ENCODE results near the gene CYTH4. TPM values are rescaled to one million over a fixed set of nuclear protein-coding genes. Genes with fewer than 3 reads are reported as not detected.
A peak's percentile ranks its signal among the peaks of the same experiment; 100 is the strongest.

The CYTH4 gene
- total and polyA plus RNA-seq, 2 donors (not counting 3 experiments of a cell fraction or from before 2014, with no cell fraction given), result 0.06 TPM; not detected in 1

- H3K27ac ChIP-seq (ENCODE audit: insufficient read depth, low read depth, low read length), result peak within 1 kb of the TSS; percentile 28
- H3K79me2 ChIP-seq (ENCODE audit: control insufficient read depth, insufficient read depth, low read length), result peaks cover 10% of the 10 kb centered on the region
- BruUV-seq (replicated peaks), result no TSS peak
- peak; percentile 5 for TF ChIP-seq MYC (IDR thresholded peaks at IDR 0.05; ENCODE audit: low read depth, low read length)
- peak; percentile 85 for TF ChIP-seq POLR2AphosphoS5 (IDR thresholded peaks at IDR 0.05; ENCODE audit: insufficient read depth, low read depth, low read length)
- peak; percentile 39 for TF ChIP-seq FOS (IDR thresholded peaks at IDR 0.05; ENCODE audit: borderline replicate concordance, insufficient read depth, low read length)
- TF ChIP-seq EZH2 (IDR thresholded peaks at IDR 0.05; ENCODE audit: borderline replicate concordance, low read depth, low read length, severe bottlenecking), result no peak
- no peak for TF ChIP-seq CTCF (IDR thresholded peaks at IDR 0.05; ENCODE audit: extremely low read depth in 1 of 2, insufficient read depth in 1 of 2, low read depth in 1 of 2, low read length in 2 of 2)
- peak; percentile 84 for TF ChIP-seq POLR2A (IDR thresholded peaks at IDR 0.05; ENCODE audit: low read depth, low read length)
- no peak for TF ChIP-seq GATA2 (IDR thresholded peaks at IDR 0.05; ENCODE audit: insufficient read depth, insufficient read length, low read depth, low read length)
- TF ChIP-seq MAX (IDR thresholded peaks at IDR 0.05; ENCODE audit: insufficient read depth, insufficient read length), result no peak
- no peak for TF ChIP-seq JUN (IDR thresholded peaks at IDR 0.05; ENCODE audit: borderline replicate concordance, insufficient read depth, insufficient read length, low read depth)
- FAIRE-seq (peak; percentile 89), DNase-seq (ENCODE audit: low read depth, low spot score) (peak; percentile 69)
- H3K4me2 ChIP-seq (ENCODE audit: insufficient read depth, low read length), result peak within 1 kb of the TSS; percentile 67
- H3K4me1 ChIP-seq (ENCODE audit: control insufficient read depth, extremely low read depth, insufficient read depth, low read length), result peaks cover 34% of the 10 kb centered on the region
- no peaks in the 10 kb centered on the region for H3K9me3 ChIP-seq (replicated peaks; ENCODE audit: control insufficient read depth, insufficient read depth, low read length)
- ChIA-PET CTCF (interaction anchor here (1.0 to 5.8 kb wide), 4 partner anchors 10 to 211 kb away, joined by 3 to 83 read pairs (median 16); no protein-coding TSS in a partner anchor), POLR2A (interaction anchor here (0.5 kb wide), 1 partner anchor 44 kb away, joined by 4 read pairs; no protein-coding TSS in a partner anchor)
- no peaks in the 10 kb centered on the region for H4K20me1 ChIP-seq (replicated peaks; ENCODE audit: control insufficient read depth, extremely low read depth, insufficient read depth, low read length)
- H3K9ac ChIP-seq (replicated peaks; ENCODE audit: extremely low read depth, insufficient read depth, low read length), result peak within 1 kb of the TSS; percentile 44
- no peaks in the 10 kb centered on the region for H3K27me3 ChIP-seq (ENCODE audit: control insufficient read depth in 2 of 2, insufficient read depth in 2 of 2, low read length in 2 of 2)
- peak within 1 kb of the TSS; percentile 39 to 59 (median 50) for H3K4me3 ChIP-seq (replicated peaks in 1 of 3; ENCODE audit: insufficient read depth in 1 of 3, low read depth in 1 of 3, low read length in 3 of 3)
- H3K9me1 ChIP-seq (replicated peaks; ENCODE audit: control insufficient read depth, extremely low read depth, insufficient read depth, low read length), result no peaks in the 10 kb centered on the region
- intact Hi-C loops (cut with micrococcal nuclease), result loop anchor here (1.0 kb wide), 1 partner anchor 9 kb away; no protein-coding TSS in a partner anchor
- peak within 1 kb of the TSS; percentile 70 for H2AFZ ChIP-seq (ENCODE audit: low read depth, low read length)
- dilution Hi-C loops (cut with MboI; ENCODE audit: extremely low pct_ligation_motif_present, low sequenced_read_pairs), result no loop called here
- peaks cover 0 to 2% of the 10 kb centered on the region in 2 experiments for H3K36me3 ChIP-seq (ENCODE audit: control insufficient read depth in 2 of 2, extremely low read depth in 1 of 2, insufficient read depth in 2 of 2, low read length in 2 of 2)
Measured at GRCh38 chr22:37244114-37244921, 38.0 kb upstream of the CYTH4 start, which contains the start of gene RAC2. RAC2 (minus strand) TSS chr22:37244269; CDS start chr22:37244148, 121 bp downstream.

Data from endothelial cell of umbilical vein (primary cell).